ENCODE results near the gene QKI.

DNA sequence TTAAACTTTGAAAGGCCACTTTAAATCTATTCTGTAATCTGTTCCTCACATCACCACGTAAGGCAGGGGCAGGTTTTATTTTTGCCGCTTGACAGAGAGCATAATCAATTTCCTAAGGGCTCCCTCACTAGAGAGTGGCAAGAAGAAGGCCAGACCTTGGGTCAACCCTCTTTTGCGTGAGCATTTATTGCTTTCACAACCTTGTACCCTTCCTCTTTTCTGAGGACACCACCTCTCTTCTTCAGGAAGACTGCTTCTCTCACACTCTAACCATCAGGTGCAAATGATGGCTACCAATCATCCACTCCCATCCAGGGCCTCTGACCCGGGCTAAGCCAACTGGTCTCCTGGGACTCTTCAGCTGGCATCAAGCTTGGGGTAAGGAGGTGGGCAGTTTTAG, 25.2 kb upstream of the QKI start:
- TF ChIP-seq, protein P1, sequence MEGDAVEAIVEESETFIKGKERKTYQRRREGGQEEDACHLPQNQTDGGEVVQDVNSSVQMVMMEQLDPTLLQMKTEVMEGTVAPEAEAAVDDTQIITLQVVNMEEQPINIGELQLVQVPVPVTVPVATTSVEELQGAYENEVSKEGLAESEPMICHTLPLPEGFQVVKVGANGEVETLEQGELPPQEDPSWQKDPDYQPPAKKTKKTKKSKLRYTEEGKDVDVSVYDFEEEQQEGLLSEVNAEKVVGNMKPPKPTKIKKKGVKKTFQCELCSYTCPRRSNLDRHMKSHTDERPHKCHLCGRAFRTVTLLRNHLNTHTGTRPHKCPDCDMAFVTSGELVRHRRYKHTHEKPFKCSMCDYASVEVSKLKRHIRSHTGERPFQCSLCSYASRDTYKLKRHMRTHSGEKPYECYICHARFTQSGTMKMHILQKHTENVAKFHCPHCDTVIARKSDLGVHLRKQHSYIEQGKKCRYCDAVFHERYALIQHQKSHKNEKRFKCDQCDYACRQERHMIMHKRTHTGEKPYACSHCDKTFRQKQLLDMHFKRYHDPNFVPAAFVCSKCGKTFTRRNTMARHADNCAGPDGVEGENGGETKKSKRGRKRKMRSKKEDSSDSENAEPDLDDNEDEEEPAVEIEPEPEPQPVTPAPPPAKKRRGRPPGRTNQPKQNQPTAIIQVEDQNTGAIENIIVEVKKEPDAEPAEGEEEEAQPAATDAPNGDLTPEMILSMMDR (IDR thresholded peaks at IDR 0.05), result no peak
- TF ChIP-seq POLR2AphosphoS5 (IDR thresholded peaks at IDR 0.05), result no peak
- TF ChIP-seq EP300 (IDR thresholded peaks at IDR 0.05), result no peak
